8988T (cell line): ENCODE data around the gene NDUFAF8.

Experiments used
- DNase-seq: peaks from one replicate; pipeline ENCODE4 v3.0.0; 2011

NDUFAF8 gene

DNA sequence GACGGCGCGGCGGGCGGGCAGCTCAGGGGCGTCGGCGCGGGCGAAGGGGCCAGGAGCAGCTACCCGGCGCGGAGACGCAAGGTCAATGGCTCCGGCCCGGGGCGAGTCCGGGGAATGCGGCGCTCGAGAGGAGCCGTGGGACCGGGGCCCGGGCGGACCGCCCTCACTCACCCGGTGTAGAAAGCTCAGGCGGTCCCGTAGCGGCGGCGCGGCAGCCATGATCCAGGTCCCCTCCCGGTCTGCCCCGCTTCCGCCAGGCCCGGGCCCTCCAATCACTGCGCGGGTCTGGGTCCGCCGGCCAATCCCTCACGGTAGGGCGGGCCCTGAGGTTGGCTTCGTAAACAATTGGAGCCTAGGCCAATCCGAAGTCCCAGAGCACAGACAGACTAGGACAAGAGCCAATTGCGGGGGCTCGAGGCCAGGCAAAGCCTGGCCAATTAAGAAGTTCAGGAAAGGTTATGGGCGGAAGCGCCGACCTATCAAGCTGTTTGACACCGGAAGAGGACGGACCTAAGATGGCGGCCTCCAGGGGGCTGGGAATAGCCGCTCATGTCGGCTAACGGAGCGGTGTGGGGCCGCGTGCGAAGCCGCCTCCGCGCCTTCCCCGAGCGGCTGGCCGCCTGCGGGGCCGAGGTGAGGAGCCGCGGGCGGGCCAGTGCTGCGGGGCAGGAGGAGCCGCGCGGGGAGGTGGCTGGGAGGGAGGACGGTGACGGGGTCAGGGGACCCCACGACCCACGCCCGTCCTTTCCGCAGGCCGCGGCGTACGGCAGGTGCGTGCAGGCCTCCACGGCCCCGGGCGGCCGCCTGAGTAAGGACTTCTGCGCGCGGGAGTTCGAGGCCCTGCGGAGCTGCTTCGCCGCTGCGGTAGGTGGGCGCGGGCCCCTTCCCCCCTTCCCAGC is at the start of gene NDUFAF8, which contains the start of gene TEPSIN:
NDUFAF8 (plus strand) TSS at position 504 of the 899 bp plus-strand sequence; CDS start at position 550, 46 bp downstream.
TEPSIN (minus strand) TSS at position 241 of the 899 bp plus-strand sequence; CDS start at position 219, 22 bp downstream.
- peak; percentile 99 for DNase-seq

- peak; percentile 81 for DNase-seq
These were observed 49.2 kb upstream of the NDUFAF8 start for GRCh38 chr17:81189670-81190530.

GRCh38 chr17:81190591-81190990 is 48.5 kb upstream of the NDUFAF8 start:
- DNase-seq, result no peak

DNA sequence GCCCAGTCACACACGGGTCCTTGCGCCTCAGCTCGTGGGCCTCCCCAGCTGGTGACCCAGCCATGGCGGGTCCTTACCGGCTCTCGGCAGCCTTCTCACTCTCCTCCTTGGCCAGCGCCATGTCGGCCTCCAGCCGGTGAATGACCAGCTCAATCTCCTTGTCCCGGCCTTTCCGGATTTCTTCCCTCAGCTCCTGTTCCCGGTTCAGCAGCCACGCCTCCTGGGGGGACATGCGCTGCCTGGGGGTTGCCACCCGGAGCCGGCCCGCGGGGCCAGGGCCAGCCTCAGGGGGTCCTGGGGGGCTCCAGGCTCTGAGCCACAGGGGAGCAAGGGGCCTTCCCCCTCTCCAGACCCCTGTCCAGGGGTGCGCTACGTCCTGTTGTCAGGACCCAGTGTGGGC is 48.0 kb upstream of the NDUFAF8 start:
- no peak for DNase-seq

DNA sequence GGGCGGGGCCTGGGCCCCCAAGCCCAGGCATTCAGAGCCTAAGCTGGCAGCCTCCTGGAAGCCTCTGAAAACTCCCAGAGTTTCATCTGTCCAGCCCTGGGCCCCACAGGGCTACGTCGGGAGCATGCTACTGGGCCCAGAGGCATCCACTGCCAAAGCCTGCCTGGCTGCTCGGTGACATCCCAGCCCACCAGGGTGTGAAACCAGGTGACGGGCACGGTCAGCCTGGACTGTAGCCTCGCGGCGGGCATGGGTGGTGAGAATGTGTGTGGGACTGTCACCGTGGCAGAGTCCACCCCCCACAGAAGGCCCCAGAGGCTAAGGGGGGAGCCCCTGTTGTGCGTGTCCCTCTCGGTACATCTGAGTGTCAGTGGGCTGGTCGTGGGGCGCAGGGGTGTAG is 47.5 kb upstream of the NDUFAF8 start:
- DNase-seq, result no peak

GRCh38 chr17:81192386-81193050 is 46.6 kb upstream of the NDUFAF8 start:
- no peak for DNase-seq

DNA sequence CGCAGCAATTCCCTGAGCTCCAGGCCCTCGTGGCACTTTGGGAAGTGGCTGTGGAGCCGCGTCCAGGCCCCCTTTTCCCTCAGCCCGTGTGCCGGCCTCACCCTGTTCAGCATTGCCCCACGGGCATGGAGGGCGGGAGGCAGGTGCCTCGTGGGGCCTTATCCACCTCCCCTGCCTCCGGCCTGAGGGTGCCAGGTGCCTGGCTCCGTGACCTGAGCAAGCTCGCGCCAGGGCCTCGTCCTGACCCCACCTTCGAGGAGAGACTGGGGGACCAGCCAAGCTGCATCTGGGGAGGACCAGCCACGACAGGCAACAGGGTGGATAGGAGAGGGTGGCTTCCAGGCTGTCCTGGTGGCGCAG is 46.1 kb upstream of the NDUFAF8 start:
- DNase-seq, result no peak

- DNase-seq, result no peak
These were observed 45.5 kb upstream of the NDUFAF8 start for GRCh38 chr17:81193470-81194224.

DNA sequence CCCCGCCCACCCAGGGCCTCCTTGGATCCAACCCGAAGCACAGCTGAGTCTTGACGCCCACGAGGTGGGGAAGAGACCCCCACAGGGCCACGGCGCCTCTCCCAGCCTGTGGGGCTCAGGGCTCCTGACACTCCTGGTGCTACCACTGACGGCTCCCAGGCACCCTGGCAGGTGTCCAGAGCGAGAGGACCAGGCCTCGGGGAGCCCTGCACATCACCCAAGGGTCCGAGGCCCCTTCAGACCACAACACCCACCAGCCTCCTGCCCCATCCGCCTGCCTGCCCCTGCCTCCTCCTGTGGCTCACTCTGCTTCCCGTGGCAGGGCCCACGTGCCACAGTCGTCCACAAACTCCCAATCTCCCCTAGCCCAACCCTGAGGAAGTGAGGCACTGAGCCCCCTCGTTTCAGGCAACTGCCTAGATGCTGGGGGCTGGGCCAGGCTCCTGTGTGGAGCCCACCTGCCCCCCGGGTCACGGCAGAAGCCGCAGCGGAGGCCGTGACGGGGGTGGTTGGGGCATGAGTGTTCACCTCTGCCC is 44.8 kb upstream of the NDUFAF8 start:
- no peak for DNase-seq

DNA sequence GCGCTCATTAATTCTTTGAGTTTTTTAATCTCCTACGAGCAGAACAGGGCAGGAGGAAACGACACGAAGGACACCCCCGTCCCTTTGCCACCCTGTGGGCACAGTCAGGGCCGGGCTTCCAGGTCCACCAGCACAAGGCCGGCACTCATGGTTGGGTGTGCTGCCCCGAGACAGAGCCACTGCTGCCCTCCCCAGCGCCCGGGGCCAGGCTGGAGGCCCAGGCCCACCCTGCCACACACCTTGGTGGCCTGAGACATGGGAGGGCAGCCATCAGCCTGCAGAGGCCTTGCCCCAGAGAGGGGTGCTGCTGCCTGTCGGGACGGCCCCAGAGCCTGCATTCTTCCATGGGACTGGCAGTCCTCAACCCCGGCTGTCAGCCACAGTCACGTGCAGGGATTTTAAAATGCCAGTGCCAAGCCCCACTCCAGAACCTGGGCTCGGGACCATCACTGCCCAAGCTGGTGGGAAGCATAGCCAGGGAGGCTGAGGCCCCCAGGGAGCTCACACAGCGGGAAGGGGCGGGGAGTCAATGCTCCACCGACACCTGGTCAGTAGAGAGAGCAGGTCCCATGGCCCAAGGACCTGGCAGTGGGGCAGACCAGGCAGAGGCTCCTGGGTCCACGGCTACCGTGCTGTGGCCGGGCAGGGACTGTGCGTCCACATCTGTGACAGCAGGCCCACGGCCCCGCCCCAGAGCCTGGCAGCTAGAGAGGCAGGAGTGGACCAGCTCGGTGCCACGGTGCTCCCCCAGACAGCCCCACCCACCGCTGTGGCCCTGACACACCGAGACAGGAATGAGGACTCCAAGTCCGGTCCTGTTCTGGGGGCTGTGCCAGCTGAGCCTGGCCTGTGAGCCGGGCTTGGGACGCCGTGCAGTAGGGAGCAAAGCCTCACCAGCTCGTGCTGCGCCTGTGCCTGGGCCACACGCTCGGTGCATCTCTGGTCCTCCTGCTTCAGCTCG is 43.9 kb upstream of the NDUFAF8 start:
- DNase-seq, result no peak

GRCh38 chr17:81195941-81196495 is 43.1 kb upstream of the NDUFAF8 start:
- no peak for DNase-seq

DNA sequence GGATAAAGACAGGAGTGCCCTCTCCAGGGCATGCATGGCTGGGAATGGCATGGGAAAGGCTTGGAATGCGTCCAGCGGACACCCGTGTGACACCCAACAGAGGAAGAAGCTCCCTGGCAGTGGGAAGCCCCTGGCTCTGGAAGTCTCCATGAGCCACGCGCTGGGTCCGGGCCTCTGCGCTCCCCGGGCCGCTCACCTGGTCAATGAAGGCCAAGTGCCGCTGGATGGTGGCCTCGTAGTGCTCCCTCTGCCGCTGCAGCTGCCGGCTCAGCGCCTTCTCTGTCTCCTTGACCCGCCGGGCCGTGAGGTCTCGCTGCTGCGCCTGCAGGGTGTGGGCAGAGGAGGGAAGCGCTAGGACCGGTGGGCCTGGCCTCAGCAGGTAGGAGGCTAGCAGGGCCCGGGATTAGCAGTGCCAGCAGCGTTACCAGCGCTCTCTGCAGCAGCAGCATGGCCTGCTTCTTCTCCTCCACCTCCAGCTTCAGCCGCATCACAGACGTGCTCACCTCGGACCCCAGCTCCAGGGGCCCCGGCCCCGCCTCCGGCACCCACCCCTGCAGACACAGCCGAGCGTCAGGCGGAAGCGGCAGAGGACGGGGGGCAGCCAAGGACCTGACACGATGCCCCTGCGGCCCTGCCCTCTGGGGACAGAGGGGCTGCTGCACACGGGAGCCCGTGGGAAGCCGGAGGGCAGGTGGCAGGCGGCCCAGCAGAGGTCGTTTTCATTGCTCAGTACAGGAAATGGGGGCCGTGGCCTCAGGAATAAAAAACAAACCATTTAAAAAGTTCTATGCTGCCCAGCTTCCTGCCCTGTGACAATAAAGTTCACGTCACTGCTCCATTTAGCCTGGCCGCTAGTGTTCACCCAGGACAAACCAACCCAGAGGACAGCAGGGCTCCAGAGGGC is 42.4 kb upstream of the NDUFAF8 start:
- DNase-seq, result no peak

DNA sequence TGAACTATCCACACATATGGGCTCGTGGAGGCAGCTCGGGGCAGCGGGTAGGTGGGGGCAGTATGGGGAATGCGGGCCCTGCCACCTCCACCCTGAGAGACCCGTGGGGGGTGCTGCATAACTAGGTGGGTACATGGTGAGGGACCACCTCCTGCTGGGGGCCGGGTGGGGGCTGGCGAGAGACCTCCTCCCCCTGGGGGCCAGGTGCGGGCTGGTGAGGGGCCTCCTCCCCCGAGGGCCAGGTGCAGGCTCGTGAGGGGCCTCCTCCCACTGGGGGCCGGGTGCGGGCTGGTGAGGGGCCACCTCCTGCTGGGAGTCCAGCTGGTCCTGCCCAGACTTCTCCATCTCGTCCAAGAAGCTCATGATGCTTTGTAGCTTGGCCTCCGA is 41.7 kb upstream of the NDUFAF8 start:
- DNase-seq, result no peak

- no peak for DNase-seq
These were observed 41.2 kb upstream of the NDUFAF8 start for GRCh38 chr17:81197831-81198490.

DNA sequence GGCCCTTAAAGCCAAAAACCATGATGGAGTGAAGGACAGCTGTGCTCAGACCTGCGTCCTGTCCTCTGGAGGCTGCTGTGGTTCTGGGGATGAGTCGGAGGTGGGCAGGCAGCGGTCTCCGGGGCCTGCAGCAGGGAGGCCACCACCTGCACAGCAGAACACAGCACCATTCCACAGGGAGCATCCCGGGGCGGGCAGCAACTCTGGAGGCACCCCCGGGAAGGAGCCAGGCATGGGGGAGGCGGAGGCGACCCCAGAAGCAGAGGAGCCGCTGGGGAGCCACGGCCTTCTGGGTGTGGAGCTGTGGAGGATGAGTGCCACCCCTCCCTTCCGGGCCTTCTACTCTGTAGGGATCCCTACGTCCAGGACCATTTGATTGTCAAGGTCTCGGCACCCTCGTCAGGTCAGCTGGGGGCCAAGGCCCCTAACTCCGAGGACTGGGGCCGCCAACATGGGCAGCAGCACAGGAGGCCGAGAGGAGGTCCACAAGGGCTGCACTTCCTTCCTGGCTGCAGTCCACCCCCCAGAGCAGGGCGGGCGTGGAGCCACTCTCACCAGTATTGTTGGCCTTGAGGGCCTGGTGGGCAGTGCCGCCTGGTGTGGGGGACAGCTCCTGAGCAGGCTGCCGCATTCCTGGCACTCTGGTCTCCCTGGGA is 40.2 kb upstream of the NDUFAF8 start:
- DNase-seq, result no peak

GRCh38 chr17:81199482-81199830 is 39.7 kb upstream of the NDUFAF8 start:
- no peak for DNase-seq

GRCh38 chr17:81200201-81200600 is 38.9 kb upstream of the NDUFAF8 start:
- DNase-seq, result no peak
